Thyroid gland (tissue), 4 donors: Measurements from ENCODE around the gene ZNF583. TPM values are rescaled to one million over a fixed set of nuclear protein-coding genes. Genes with fewer than 3 reads are reported as not detected.

Experiments used
- DNase-seq, 2 donors: peaks; one replicate each; pipeline ENCODE4 v3.0.0-alpha.2; 2019
- H3K27ac ChIP-seq, 3 donors: fragments of 200-600 bp; sonication (generic); 1 replicate in 2 of 3; 2 replicates in 1 of 3; pipeline ENCODE4 v1.5.1; 2016 to 2019; ENCODE audit warnings: mild to moderate bottlenecking in 1 of 3, moderate library complexity in 1 of 3
- H3K27me3 ChIP-seq: fragments of 200-600 bp; sonication (generic); one replicate; pipeline ENCODE4 v1.5.1; 2019
- H3K36me3 ChIP-seq, 2 donors: fragments of 200-600 bp; sonication (generic); one replicate each; pipeline ENCODE4 v1.5.1; 2016 to 2019
- H3K4me1 ChIP-seq, 2 donors: fragments of 200-600 bp; sonication (generic); one replicate each; pipeline ENCODE4 v1.5.1; 2017 to 2019
- H3K4me3 ChIP-seq, 3 donors: fragments of 200-600 bp; sonication (generic); replicated peaks in 1 of 3; 1 replicate in 2 of 3; 2 replicates in 1 of 3; pipeline ENCODE4 v1.5.1; 2016; ENCODE audit warnings: mild to moderate bottlenecking in 1 of 3
- H3K9me3 ChIP-seq: fragments of 200-600 bp; sonication (generic); one replicate; pipeline ENCODE4 v1.5.1; 2017
- CTCF ChIP-seq, 6 experiments: fragments of 200-600 bp in 3 of 6; fragments of 450-650 bp in 3 of 6; sonication (generic) in 3 of 6; IDR thresholded peaks; one replicate each; pipeline ENCODE4 v1.5.1; 2016 to 2019; ENCODE audit warnings: antibody characterized with exemption in 6 of 6, mild to moderate bottlenecking in 2 of 6, inconsistent platforms in 1 of 6, moderate library complexity in 1 of 6
- POLR2A ChIP-seq, 2 donors: fragments of 450-650 bp; IDR thresholded peaks; one replicate each; pipeline ENCODE4 v1.6.1; 2017; ENCODE audit warnings: antibody characterized with exemption in 2 of 2, mild to moderate bottlenecking in 2 of 2, moderate library complexity in 1 of 2
- WGBS, 2 donors: methylation state at CpG; one replicate each; pipeline ENCODE4 v1.1.5; 2017; 5-methylcytosine and 5-hydroxymethylcytosine counted together
- intact Hi-C: fragments of 100-400 bp; cut with DNase I; formaldehyde crosslinking; loops from one replicate; pipeline ENCODE4 v1.15.1; 2023
- total RNA-seq, 4 donors: library from RNA; depleted of rRNA; stranded (reverse); fragments of >200 nt; gene quantifications; one replicate each; pipeline ENCODE4 v1.2.3, GENCODE V29; 2016

The ZNF583 gene
- total RNA-seq, 4 donors from 2014 or later, result 6.5 to 22.8 (median 10.2) TPM

- Histone ChIP-seq H3K36me3 (peaks cover 17 to 24% of the 10 kb centered on the region in 2 donors), H3K4me3 (peak overlapping the region in 2 of 3 donors; percentile 48 to 74), H3K27ac (peak overlapping the region; percentile 89 to 98 (median 98)), H3K27me3 (no peaks in the 10 kb centered on the region), H3K4me1 (peaks cover 11 to 16% of the 10 kb centered on the region in 2 donors), H3K9me3 (no peaks in the 10 kb centered on the region)
- no peak for TF ChIP-seq POLR2A (IDR thresholded peaks at IDR 0.05)
- TF ChIP-seq CTCF (IDR thresholded peaks at IDR 0.05), result no peak
- no peak for DNase-seq
- WGBS, 2 donors, result 15 to 24% methylated on average over 9 of the region's 9 CpGs
- intact Hi-C loops, result no loop called here
Observed at GRCh38 chr19:56403261-56403660, 871 bp upstream of the ZNF583 start.

- DNase-seq, result no peak
- intact Hi-C loops, result loop anchor here (5.0 kb wide), 1 partner anchor 168 kb away; no protein-coding TSS in a partner anchor
- Histone ChIP-seq H3K36me3 (peaks cover 29 to 31% of the 10 kb centered on the region in 2 donors), H3K9me3 (no peaks in the 10 kb centered on the region), H3K27ac (no peak overlapping the region), H3K27me3 (no peaks in the 10 kb centered on the region), H3K4me3 (peak overlapping the region in 2 of 3 donors; percentile 68 to 74), H3K4me1 (peaks cover 11 to 16% of the 10 kb centered on the region in 2 donors)
- TF ChIP-seq POLR2A (IDR thresholded peaks at IDR 0.05), result no peak
- no peak for TF ChIP-seq CTCF (IDR thresholded peaks at IDR 0.05)
- 58 to 59% methylated on average over 9 of the region's 9 CpGs for WGBS, 2 donors
Observed at GRCh38 chr19:56404705-56405056, 549 bp downstream of the ZNF583 start.

GRCh38 chr19:56405062-56405461 lies 930 bp downstream of the ZNF583 start:
- Histone ChIP-seq H3K27me3 (no peaks in the 10 kb centered on the region), H3K27ac (no peak overlapping the region), H3K9me3 (no peaks in the 10 kb centered on the region), H3K4me1 (peaks cover 11 to 16% of the 10 kb centered on the region in 2 donors), H3K4me3 (peak overlapping the region in 1 of 3 donors; percentile 68), H3K36me3 (peaks cover 31 to 35% of the 10 kb centered on the region in 2 donors)
- DNase-seq, result no peak
- TF ChIP-seq CTCF (IDR thresholded peaks at IDR 0.05), result no peak
- no peak for TF ChIP-seq POLR2A (IDR thresholded peaks at IDR 0.05)
- 91 to 94% methylated on average over 4 of the region's 4 CpGs for WGBS, 2 donors
- intact Hi-C loops, result loop anchor here (5.0 kb wide), 1 partner anchor 167 kb away; no protein-coding TSS in a partner anchor

- Histone ChIP-seq H3K36me3 (peaks cover 30 to 38% of the 10 kb centered on the region in 2 donors), H3K27me3 (no peaks in the 10 kb centered on the region), H3K27ac (no peak overlapping the region), H3K4me3 (no peak overlapping the region), H3K4me1 (no peaks in the 10 kb centered on the region), H3K9me3 (peaks cover 37% of the 10 kb centered on the region)
- intact Hi-C loops, result loop anchor here (10.0 kb wide), 1 partner anchor 101 kb away; no protein-coding TSS in a partner anchor
- no peak for DNase-seq
- WGBS, 2 donors, result 92% methylated on average over 5 of the region's 5 CpGs
- TF ChIP-seq CTCF (IDR thresholded peaks at IDR 0.05) (no peak), POLR2A (IDR thresholded peaks at IDR 0.05) (no peak)
Observed at GRCh38 chr19:56423276-56423984, 19.3 kb downstream of the ZNF583 start.

- Histone ChIP-seq H3K36me3 (peaks cover 30 to 34% of the 10 kb centered on the region in 2 donors), H3K27me3 (no peaks in the 10 kb centered on the region), H3K4me1 (no peaks in the 10 kb centered on the region), H3K9me3 (peaks cover 37% of the 10 kb centered on the region), H3K27ac (no peak overlapping the region), H3K4me3 (no peak overlapping the region)
- no peak for TF ChIP-seq POLR2A (IDR thresholded peaks at IDR 0.05)
- no peak for TF ChIP-seq CTCF (IDR thresholded peaks at IDR 0.05)
- no peak for DNase-seq
- intact Hi-C loops, result loop anchor here (10.0 kb wide), 1 partner anchor 101 kb away; no protein-coding TSS in a partner anchor
- 90 to 96% methylated on average over 1 of the region's 1 CpG for WGBS, 2 donors
Observed at GRCh38 chr19:56423985-56424353, 19.8 kb downstream of the ZNF583 start.
